Esophagus squamous epithelium (tissue), 5 donors: Measurements from ENCODE around the gene GTF2I. TPM values are rescaled to one million over a fixed set of nuclear protein-coding genes. Genes with fewer than 3 reads are reported as not detected.
"Not testable (repeated sequence)": the region's sequence is repeated elsewhere in the genome, so short reads cannot be mapped to it uniquely, and the experiment has no call there.

Experiments used
- DNase-seq: peaks from one replicate; lab custom pipeline; 2025; lab: John Stamatoyannopoulos, UW
- H3K27ac ChIP-seq, 4 donors: fragments of 200-600 bp; sonication (generic); one replicate each; pipeline ENCODE4 v1.5.1; 2016 to 2019; ENCODE audit warnings: mild to moderate bottlenecking in 1 of 4
- H3K27me3 ChIP-seq, 4 donors: fragments of 200-600 bp; sonication (generic); 1 replicate in 3 of 4; 2 replicates in 1 of 4; pipeline versions ENCODE4 v1.5.1 to v1.6.0; 2017 to 2021; ENCODE audit warnings: antibody characterized with exemption in 1 of 4
- H3K36me3 ChIP-seq, 3 donors: fragments of 200-600 bp; sonication (generic); one replicate each; pipeline ENCODE4 v1.5.1; 2016 to 2019
- H3K4me1 ChIP-seq, 3 donors: fragments of 200-600 bp; sonication (generic); one replicate each; pipeline ENCODE4 v1.5.1; 2017 to 2019
- H3K4me3 ChIP-seq, 4 donors: fragments of 200-600 bp; sonication (generic); 1 replicate in 3 of 4; 2 replicates in 1 of 4; pipeline ENCODE4 v1.5.1; 2016 to 2019; ENCODE audit warnings: mild to moderate bottlenecking in 2 of 4, moderate library complexity in 1 of 4
- H3K9me3 ChIP-seq, 3 donors: fragments of 200-600 bp; sonication (generic); one replicate each; pipeline ENCODE4 v1.5.1; 2016 to 2019
- CTCF ChIP-seq, 6 experiments: fragments of 450-650 bp in 4 of 6; fragments of 200-600 bp in 2 of 6; sonication (generic) in 2 of 6; IDR thresholded peaks; one replicate each; pipeline ENCODE4 v1.5.1; 2016 to 2019; ENCODE audit warnings: antibody characterized with exemption in 6 of 6, mild to moderate bottlenecking in 4 of 6, moderate library complexity in 4 of 6
- POLR2A ChIP-seq, 4 donors: fragments of 450-650 bp; IDR thresholded peaks; one replicate each; pipeline ENCODE4 v1.6.1; 2017; ENCODE audit warnings: antibody characterized with exemption in 4 of 4, mild to moderate bottlenecking in 4 of 4, moderate library complexity in 3 of 4
- WGBS, 2 donors: methylation state at CpG; one replicate each; pipeline ENCODE4 v1.1.5; 2018; 5-methylcytosine and 5-hydroxymethylcytosine counted together
- intact Hi-C: fragments of 100-400 bp; cut with DNase I; formaldehyde crosslinking; loops from one replicate; pipeline ENCODE4 v1.15.0; 2022
- total RNA-seq, 4 donors: library from RNA; depleted of rRNA; stranded (reverse); fragments of >200 nt; gene quantifications; one replicate each; pipeline ENCODE4 v1.1.0, GENCODE V29; 2016
- donor health status: DM: yes; HTN: yes; CAD: no.

GTF2I gene
- total RNA-seq, 4 donors from 2014 or later: 104 to 146 (median 129) TPM

DNA sequence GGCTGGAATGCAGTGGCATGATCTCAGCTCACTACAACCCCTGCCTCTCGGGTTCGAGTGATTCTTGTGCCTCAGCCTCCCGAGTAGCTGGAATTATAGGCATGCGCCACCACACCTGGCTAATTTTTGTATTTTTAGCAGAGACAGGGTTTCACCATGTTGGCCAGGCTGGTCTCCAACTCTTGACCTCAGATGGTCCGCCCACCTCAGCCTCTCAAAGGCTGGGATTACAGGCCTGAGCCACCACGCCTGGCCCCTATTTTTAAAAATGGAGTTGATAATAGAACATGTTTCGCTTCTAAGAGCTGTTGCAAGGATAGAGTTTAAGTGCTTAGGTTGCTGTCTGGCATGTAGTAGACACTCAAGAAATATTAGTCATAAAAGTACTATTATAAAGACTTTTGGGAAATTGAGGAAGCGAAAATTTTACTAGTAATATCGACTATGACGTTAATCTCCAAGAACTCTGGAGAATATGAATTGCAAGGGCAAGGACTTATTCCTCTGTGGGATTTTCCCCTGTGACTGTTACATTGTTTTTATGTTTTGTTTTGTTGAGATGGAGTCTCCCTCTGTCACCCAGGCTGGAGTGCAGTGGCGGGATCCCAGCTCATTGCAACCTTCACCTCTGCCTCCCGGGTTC is 7.9 kb downstream of the GTF2I start:
- H3K4me1 ChIP-seq: peaks cover 23 to 82% (median 44%) of the 10 kb centered on the region in 3 donors
- H3K4me3 ChIP-seq: no peak overlapping the region
- intact Hi-C loops: no loop called here
- peaks cover 8 to 38% (median 14%) of the 10 kb centered on the region in 3 donors for H3K36me3 ChIP-seq
- peak overlapping the region in 3 of 4 donors; percentile 96 to 100 (median 99) for H3K27ac ChIP-seq
- DNase-seq: no peak
- WGBS, 2 donors: 80 to 83% methylated on average over 12 of the region's 12 CpGs
- no peaks in the 10 kb centered on the region for H3K27me3 ChIP-seq
- H3K9me3 ChIP-seq: no peaks in the 10 kb centered on the region
- no peak for TF ChIP-seq CTCF (IDR thresholded peaks at IDR 0.05)
- no peak for TF ChIP-seq POLR2A (IDR thresholded peaks at IDR 0.05)

GRCh38 chr7:74667013-74667412 is 9.5 kb downstream of the GTF2I start:
- 90 to 94% methylated on average over 7 of the region's 7 CpGs for whole genome bisulfite sequencing, 2 donors
- DNase-seq, H3K27me3 ChIP-seq, H3K9me3 ChIP-seq, intact Hi-C loops, H3K4me3 ChIP-seq: not testable (repeated sequence)
- peaks cover 8 to 38% (median 14%) of the 10 kb centered on the region in 3 donors for H3K36me3 ChIP-seq
- peak overlapping the region in 1 of 4 donors; percentile 16 for H3K27ac ChIP-seq
- H3K4me1 ChIP-seq: peaks cover 10 to 76% (median 32%) of the 10 kb centered on the region in 3 donors

DNA sequence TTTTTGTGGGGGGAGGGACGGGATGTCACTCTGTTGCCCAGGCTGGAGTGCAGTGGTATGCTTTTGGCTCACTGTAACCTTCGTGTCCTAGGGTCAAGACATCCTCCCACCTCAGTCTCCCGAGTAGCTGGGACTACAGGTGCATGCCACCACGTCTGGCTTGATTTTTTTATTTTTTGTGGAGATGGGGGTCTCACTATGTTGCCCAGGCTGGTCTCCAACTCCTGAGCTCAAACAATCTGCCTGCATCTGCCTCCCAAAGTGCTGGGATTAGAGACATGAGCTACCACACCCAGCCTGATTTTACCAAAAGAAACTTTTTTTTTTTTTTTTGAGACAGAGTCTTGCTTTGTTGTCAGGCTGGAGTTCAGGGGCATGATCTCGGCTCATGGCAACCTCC is 10.0 kb downstream of the GTF2I start:
- intact Hi-C loops, H3K9me3 ChIP-seq, DNase-seq, H3K4me3 ChIP-seq, H3K27me3 ChIP-seq: not testable (repeated sequence)
- Histone ChIP-seq H3K36me3 (peaks cover 8 to 38% (median 14%) of the 10 kb centered on the region in 3 donors), H3K4me1 (peaks cover 15 to 76% (median 29%) of the 10 kb centered on the region in 3 donors), H3K27ac (peak overlapping the region in 1 of 4 donors; percentile 16)
- 83 to 84% methylated on average over 5 of the region's 5 CpGs for WGBS, 2 donors

DNA sequence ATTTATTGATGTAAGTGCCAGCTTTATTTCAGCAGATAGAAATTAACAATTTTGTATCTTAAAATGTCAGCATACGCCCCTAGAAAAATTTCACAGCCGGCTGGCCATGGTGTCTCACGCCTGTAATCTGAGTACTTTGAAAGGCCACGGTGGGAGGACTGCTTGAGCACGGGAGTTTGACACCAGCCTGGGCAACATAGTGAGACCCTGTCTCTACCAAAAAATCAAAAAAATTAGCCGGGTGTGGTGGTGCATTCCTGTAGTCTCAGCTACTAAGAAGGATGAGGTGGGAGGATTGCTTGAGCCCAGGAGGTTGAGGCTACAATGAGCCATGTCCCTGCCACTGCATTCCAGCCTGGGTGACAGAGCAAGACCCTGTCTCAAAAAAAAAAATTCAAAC is 14.1 kb downstream of the GTF2I start:
- H3K27me3 ChIP-seq: no peaks in the 10 kb centered on the region
- TF ChIP-seq POLR2A (IDR thresholded peaks at IDR 0.05) (no peak), CTCF (IDR thresholded peaks at IDR 0.05) (no peak)
- peak overlapping the region in 2 of 4 donors; percentile 9 to 64 for H3K27ac ChIP-seq
- intact Hi-C loops: no loop called here
- 68 to 77% methylated on average over 6 of the region's 6 CpGs for WGBS, 2 donors
- H3K9me3 ChIP-seq: no peaks in the 10 kb centered on the region
- peaks cover 0 to 28% (median 4%) of the 10 kb centered on the region in 3 donors for H3K36me3 ChIP-seq
- H3K4me3 ChIP-seq: no peak overlapping the region
- no peak for DNase-seq
- peaks cover 12 to 87% (median 31%) of the 10 kb centered on the region in 3 donors for H3K4me1 ChIP-seq

- peaks cover 17 to 90% (median 35%) of the 10 kb centered on the region in 3 donors for H3K4me1 ChIP-seq
- no peaks in the 10 kb centered on the region for H3K27me3 ChIP-seq
- TF ChIP-seq CTCF (IDR thresholded peaks at IDR 0.05) (no peak), POLR2A (IDR thresholded peaks at IDR 0.05) (no peak)
- peak overlapping the region; percentile 0 to 64 (median 39) for H3K27ac ChIP-seq
- peaks cover 0 to 21% (median 4%) of the 10 kb centered on the region in 3 donors for H3K36me3 ChIP-seq
- WGBS, 2 donors: 51 to 73% methylated on average over 5 to 6 of the region's 6 CpGs
- H3K4me3 ChIP-seq: no peak overlapping the region
- DNase-seq: no peak
- no peaks in the 10 kb centered on the region for H3K9me3 ChIP-seq
- intact Hi-C loops: no loop called here
Measured at GRCh38 chr7:74672343-74672915, 14.9 kb downstream of the GTF2I start.

DNA sequence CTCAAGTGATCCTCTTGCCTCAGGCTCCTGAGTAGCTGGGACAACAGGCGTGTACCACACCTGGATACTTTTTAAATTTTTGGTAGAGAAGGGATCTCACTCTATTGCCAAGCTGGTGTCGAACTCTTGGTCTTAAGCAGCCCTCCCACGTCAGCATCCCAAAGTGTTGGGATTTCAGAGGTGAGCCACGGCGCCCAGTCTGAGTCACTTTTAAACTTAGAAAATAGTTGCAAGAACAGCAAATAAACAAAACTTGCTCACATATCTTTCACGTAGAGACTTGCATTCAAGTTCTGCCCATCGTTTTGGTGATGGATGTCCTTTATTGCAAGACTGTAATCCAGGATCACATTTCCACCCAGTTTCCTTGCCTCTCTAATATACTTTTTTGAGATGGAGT is 16.6 kb downstream of the GTF2I start:
- TF ChIP-seq CTCF (IDR thresholded peaks at IDR 0.05) (no peak), POLR2A (IDR thresholded peaks at IDR 0.05) (no peak)
- H3K9me3 ChIP-seq: no peaks in the 10 kb centered on the region
- no peak overlapping the region for H3K4me3 ChIP-seq
- peak overlapping the region in 3 of 4 donors; percentile 33 to 64 (median 49) for H3K27ac ChIP-seq
- 25 to 66% methylated on average over 6 to 7 of the region's 7 CpGs for whole genome bisulfite sequencing, 2 donors
- H3K36me3 ChIP-seq: peaks cover 0 to 33% (median 4%) of the 10 kb centered on the region in 3 donors
- DNase-seq: no peak
- intact Hi-C loops: no loop called here
- H3K4me1 ChIP-seq: peaks cover 17 to 81% (median 35%) of the 10 kb centered on the region in 3 donors
- H3K27me3 ChIP-seq: no peaks in the 10 kb centered on the region
